ENCODE measurements around the gene ZNHIT6. TPM values are rescaled to one million over a fixed set of nuclear protein-coding genes. Genes with fewer than 3 reads are reported as not detected.

Gene ZNHIT6
- total and polyA plus RNA-seq, 8 donors = 5.6 to 12.3 (median 8.8) TPM

GRCh38 chr1:85616736-85617135 lies 91.5 kb downstream of the ZNHIT6 start:
- intact Hi-C loops (cut with DNase I; ENCODE audit: low total_unique reads) = no loop called here
- H3K4me3 ChIP-seq = no peak overlapping the region
- no peak overlapping the region for H3K27ac ChIP-seq
- peaks cover 0 to 6% (median 0%) of the 10 kb centered on the region in 3 donors for H3K27me3 ChIP-seq
- peaks cover 6 to 25% (median 13%) of the 10 kb centered on the region in 4 donors for H3K4me1 ChIP-seq
- TF ChIP-seq EP300 (IDR thresholded peaks at IDR 0.05) = no peak
- no peak for TF ChIP-seq CTCF (IDR thresholded peaks at IDR 0.05)
- TF ChIP-seq POLR2A (IDR thresholded peaks at IDR 0.05) = no peak
- no peak for TF ChIP-seq POLR2AphosphoS5 (IDR thresholded peaks at IDR 0.05)
- peaks cover 0 to 12% (median 6%) of the 10 kb centered on the region in 4 donors for H3K9me3 ChIP-seq
- 86 to 98% (median 93%) methylated on average over 3 of the region's 3 CpGs for WGBS, 5 donors
- no peak for DNase-seq
- no peaks in the 10 kb centered on the region for H3K36me3 ChIP-seq

GRCh38 chr1:85616364-85616705 lies 91.9 kb downstream of the ZNHIT6 start:
- WGBS, 5 donors = 30 to 52% (median 51%) methylated on average over 11 of the region's 11 CpGs
- peaks cover 0 to 6% (median 0%) of the 10 kb centered on the region in 3 donors for H3K27me3 ChIP-seq
- H3K4me1 ChIP-seq = peaks cover 6 to 29% (median 15%) of the 10 kb centered on the region in 4 donors
- H3K9me3 ChIP-seq = peaks cover 0 to 8% (median 2%) of the 10 kb centered on the region in 4 donors
- intact Hi-C loops (cut with DNase I; ENCODE audit: low total_unique reads) = no loop called here
- H3K4me3 ChIP-seq = peak overlapping the region in 1 of 4 donors; percentile 4
- TF ChIP-seq CTCF (IDR thresholded peaks at IDR 0.05) (no peak), EP300 (IDR thresholded peaks at IDR 0.05) (no peak), POLR2A (IDR thresholded peaks at IDR 0.05) (no peak), POLR2AphosphoS5 (IDR thresholded peaks at IDR 0.05) (no peak)
- no peak for DNase-seq
- no peak overlapping the region for H3K27ac ChIP-seq
- no peaks in the 10 kb centered on the region for H3K36me3 ChIP-seq

GRCh38 chr1:85615586-85616363 lies 92.5 kb downstream of the ZNHIT6 start:
- DNase-seq = peak in 1 of 2 donors; percentile 65
- H3K4me1 ChIP-seq = peaks cover 6 to 33% (median 15%) of the 10 kb centered on the region in 4 donors
- intact Hi-C loops (cut with DNase I; ENCODE audit: low total_unique reads) = no loop called here
- peaks cover 0 to 3% (median 0%) of the 10 kb centered on the region in 4 donors for H3K9me3 ChIP-seq
- WGBS, 5 donors = 30 to 46% (median 37%) methylated on average over 26 to 49 of the region's 49 CpGs
- peaks cover 0 to 6% (median 0%) of the 10 kb centered on the region in 3 donors for H3K27me3 ChIP-seq
- H3K4me3 ChIP-seq = peak overlapping the region in 1 of 4 donors; percentile 4
- TF ChIP-seq POLR2A (IDR thresholded peaks at IDR 0.05) (no peak), POLR2AphosphoS5 (IDR thresholded peaks at IDR 0.05) (no peak), EP300 (IDR thresholded peaks at IDR 0.05) (no peak), CTCF (IDR thresholded peaks at IDR 0.05) (no peak)
- H3K36me3 ChIP-seq = no peaks in the 10 kb centered on the region
- H3K27ac ChIP-seq = no peak overlapping the region

DNA sequence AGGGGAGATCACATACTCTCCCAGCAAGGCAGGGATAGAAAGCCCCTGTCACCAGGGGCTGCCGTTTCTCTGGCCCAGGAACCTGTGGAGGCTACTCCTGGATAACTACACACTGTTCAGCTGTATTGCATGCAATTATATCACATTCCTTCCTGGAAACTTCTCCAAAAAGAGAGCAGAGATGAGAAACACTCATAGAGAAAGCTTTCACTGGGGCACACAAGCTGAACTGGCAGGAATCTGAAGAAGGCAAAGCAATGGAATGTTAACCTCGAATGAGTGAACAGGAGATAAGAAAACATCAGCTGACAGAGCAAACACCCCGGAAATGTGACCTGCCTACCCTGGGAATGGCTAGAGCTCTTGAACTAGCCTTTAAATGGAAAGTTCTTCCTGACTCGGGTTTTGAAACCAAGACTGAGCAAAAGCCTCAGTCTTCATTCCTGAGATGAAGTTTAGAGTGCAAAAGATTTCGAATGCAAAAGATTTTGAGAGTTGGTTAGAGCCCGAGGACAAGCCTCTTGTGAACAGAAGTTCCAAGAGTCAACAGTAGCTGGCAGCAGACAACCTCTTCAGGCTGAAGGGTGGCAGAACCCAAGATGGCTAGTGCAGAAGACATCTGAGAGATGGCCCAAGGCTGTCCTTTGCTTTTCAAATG lies 95.4 kb downstream of the ZNHIT6 start:
- intact Hi-C loops (cut with DNase I; ENCODE audit: low total_unique reads) = no loop called here
- peaks cover 6 to 33% (median 15%) of the 10 kb centered on the region in 4 donors for H3K4me1 ChIP-seq
- H3K4me3 ChIP-seq = no peak overlapping the region
- TF ChIP-seq POLR2AphosphoS5 (IDR thresholded peaks at IDR 0.05) (no peak), CTCF (IDR thresholded peaks at IDR 0.05) (peak in 2 of 7 experiments; percentile 15 to 28)
- peaks cover 0 to 6% (median 0%) of the 10 kb centered on the region in 3 donors for H3K27me3 ChIP-seq
- peak in 1 of 2 donors; percentile 53 for DNase-seq
- peak overlapping the region in 3 of 5 donors; percentile 35 to 64 (median 39) for H3K27ac ChIP-seq
- no peaks in the 10 kb centered on the region for H3K9me3 ChIP-seq
- no peaks in the 10 kb centered on the region for H3K36me3 ChIP-seq
- 33 to 47% (median 39%) methylated on average over 6 of the region's 6 CpGs for WGBS, 5 donors
